ENCODE results near the gene IVD. TPM values are rescaled to one million over a fixed set of nuclear protein-coding genes. Genes with fewer than 3 reads are reported as not detected.

The IVD gene
- total RNA-seq, 1 experiment from 2014 or later: 93.1 TPM

- H3K14ac ChIP-seq (ENCODE audit: insufficient read depth, low read length): no peak overlapping the region
- H3K79me2 ChIP-seq (ENCODE audit: insufficient read depth, low read length): no peaks in the 10 kb centered on the region
- no peak overlapping the region for H3K27ac ChIP-seq (ENCODE audit: insufficient read length, low read depth, low read length)
- no peak overlapping the region for H2BK20ac ChIP-seq (ENCODE audit: low read depth, low read length, poor library complexity, severe bottlenecking)
- no peak overlapping the region for H3K27ac Mint-ChIP-seq
- H3K9me3 ChIP-seq (ENCODE audit: control insufficient read depth, low read depth, low read length): no peaks in the 10 kb centered on the region
- H3K4me1 Mint-ChIP-seq: peaks cover 4 to 21% of the 10 kb centered on the region in 2 experiments
- H4K8ac ChIP-seq (replicated peaks; ENCODE audit: insufficient read length, low read depth, low read length): no peak overlapping the region
- no peak overlapping the region for H2BK15ac ChIP-seq (ENCODE audit: low read depth, low read length)
- H4K91ac ChIP-seq (ENCODE audit: insufficient read length, low read depth, low read length): no peak overlapping the region
- H2BK5ac ChIP-seq (ENCODE audit: insufficient read length, low read length): no peak overlapping the region
- no peaks in the 10 kb centered on the region for H3K9me3 Mint-ChIP-seq
- H3T11ph ChIP-seq (ENCODE audit: low read length): no peak overlapping the region
- H3K4ac ChIP-seq (ENCODE audit: low read depth, low read length): no peak overlapping the region
- no peak overlapping the region for H2AK5ac ChIP-seq (ENCODE audit: insufficient read length, low read length)
- H3K4me2 ChIP-seq (ENCODE audit: insufficient read depth, insufficient read length, low read length): no peak overlapping the region
- H3K23ac ChIP-seq (ENCODE audit: insufficient read length, low read depth, low read length): no peak overlapping the region
- no peak overlapping the region; a peak in 1 of 5 replicates for H3K4me3 Mint-ChIP-seq
- H3K56ac ChIP-seq (ENCODE audit: insufficient read length, low read depth, low read length): no peak overlapping the region
- WGBS (ENCODE audit: extremely low coverage, insufficient read length, low lambda C conversion rate): no CpG with 5 or more reads among the region's 2 CpGs
- H3K79me1 ChIP-seq (ENCODE audit: insufficient read depth, low read depth, low read length, poor library complexity, severe bottlenecking): no peaks in the 10 kb centered on the region
- no peaks in the 10 kb centered on the region; a peak in 1 of 7 replicates for H3K36me3 Mint-ChIP-seq (ENCODE audit: insufficient read depth in 1 of 3, low read depth in 3 of 3)
- DNase-seq: no peak
- TF ChIP-seq CTCF (conservative IDR thresholded peaks at IDR 0.05): no peak
- no peaks in the 10 kb centered on the region for H4K20me1 ChIP-seq (ENCODE audit: control insufficient read depth, insufficient read depth, insufficient read length)
- H3K4me1 ChIP-seq (ENCODE audit: insufficient read depth, low read length): no peaks in the 10 kb centered on the region; the same call in 1 of the 2 replicates
- peaks cover 4% of the 10 kb centered on the region for H3K23me2 ChIP-seq (ENCODE audit: insufficient read length, low read depth, low read length, poor library complexity, severe bottlenecking)
- no peak overlapping the region for H2AFZ ChIP-seq (ENCODE audit: low read length)
- no peak overlapping the region for H2BK12ac ChIP-seq (ENCODE audit: insufficient read length, low read depth, low read length)
- peaks cover 55% of the 10 kb centered on the region for H3K27me3 Mint-ChIP-seq (ENCODE audit: low read depth)
- H3K18ac ChIP-seq (ENCODE audit: insufficient read length, low read depth, low read length): no peak overlapping the region
- H4K5ac ChIP-seq (ENCODE audit: insufficient read length, low read depth, low read length): no peak overlapping the region
- H3K27me3 ChIP-seq (ENCODE audit: insufficient read depth, low read length): peaks cover 3% of the 10 kb centered on the region
- no peak overlapping the region for H3K9ac ChIP-seq (ENCODE audit: extremely low read depth, insufficient read length, low read length)
- no peak overlapping the region for H2BK120ac ChIP-seq (ENCODE audit: low read depth, low read length, poor library complexity, severe bottlenecking)
Measured at GRCh38 chr15:40361640-40362039, 44.0 kb upstream of the IVD start.
